HG03064 (cell line): ENCODE data around the gene AKT1.

Experiments
- ATAC-seq: cut with Tn5 transposase; IDR thresholded peaks from one replicate; pipeline ENCODE4 v1.9.1; 2021; ENCODE audit warnings: low read depth; ENCODE audit not compliant: unreplicated experiment

Gene AKT1

DNA sequence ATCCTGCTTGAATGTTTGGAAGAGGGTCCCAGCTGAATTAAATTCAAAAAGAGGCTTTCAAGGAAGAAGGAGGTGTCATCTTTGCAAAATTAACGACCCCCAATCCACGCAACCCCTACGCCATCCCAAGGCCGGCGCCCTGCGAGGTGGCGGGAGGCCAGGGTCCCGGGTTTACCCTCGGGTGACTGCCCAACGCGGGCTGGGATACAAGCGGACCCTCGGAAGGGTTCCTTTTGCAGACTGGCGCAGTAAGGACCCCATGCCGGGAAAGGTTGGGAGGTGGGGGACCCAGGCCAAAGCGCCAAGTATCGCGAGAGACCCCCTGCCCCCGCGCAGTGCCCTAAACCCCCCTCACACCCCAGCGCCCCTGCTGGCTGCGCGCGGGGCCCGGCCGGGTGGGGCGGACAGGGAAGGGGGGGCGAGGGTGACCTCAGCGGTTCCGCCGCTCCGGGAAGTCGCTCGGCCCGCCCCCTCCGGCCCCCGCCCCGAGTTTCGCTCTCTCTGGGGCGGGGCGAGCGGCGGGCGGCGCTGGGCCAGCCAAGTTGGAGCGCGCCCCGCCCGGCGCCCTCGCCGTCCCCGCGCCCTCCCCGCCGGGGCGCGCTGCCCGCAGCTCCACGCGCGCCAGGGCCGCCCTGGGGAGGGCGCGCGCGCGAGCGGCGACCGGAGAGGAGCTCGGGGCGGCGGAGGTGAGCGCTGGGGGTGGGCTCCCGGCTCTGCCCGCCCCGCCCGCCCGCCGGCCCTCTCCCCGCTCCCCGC, 4.6 kb upstream of the AKT1 start:
- ATAC-seq: no peak

DNA sequence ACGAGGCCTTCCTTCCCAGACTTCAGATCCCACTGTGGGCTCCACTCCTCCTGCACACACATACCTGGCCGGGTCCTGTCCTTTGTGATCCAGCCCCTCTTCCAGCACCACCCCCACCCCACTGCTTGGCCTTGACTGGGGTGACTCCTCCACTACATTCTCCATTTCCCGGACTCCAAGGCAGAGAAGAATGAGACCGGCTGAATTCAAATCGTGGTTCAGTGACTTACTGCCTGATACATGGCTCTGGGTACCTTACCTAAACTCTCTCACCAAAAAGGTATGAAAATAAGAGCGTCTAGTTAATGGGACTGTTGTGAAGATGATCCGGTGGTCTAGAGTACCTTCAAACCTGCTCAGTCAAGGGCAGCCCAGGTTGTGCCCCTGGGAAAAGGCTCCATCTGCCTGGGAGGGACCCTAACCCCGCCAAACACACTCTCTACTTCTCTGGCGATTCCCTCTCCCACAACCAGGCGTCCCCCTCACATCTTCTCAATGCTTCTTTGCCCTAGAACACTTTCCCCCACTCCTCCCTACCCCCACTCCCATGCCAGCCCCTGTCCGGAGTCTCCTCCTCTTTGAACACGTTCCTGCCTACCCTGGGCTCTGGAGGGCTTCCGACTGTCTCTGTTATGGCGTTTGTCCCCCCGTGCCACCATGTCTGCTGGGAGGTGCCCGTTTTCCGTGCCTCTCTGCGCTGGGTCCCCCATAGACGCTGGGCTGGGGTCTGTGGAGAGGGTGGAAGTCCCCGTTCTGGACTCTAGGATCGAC, 3.9 kb upstream of the AKT1 start:
- ATAC-seq: no peak

DNA sequence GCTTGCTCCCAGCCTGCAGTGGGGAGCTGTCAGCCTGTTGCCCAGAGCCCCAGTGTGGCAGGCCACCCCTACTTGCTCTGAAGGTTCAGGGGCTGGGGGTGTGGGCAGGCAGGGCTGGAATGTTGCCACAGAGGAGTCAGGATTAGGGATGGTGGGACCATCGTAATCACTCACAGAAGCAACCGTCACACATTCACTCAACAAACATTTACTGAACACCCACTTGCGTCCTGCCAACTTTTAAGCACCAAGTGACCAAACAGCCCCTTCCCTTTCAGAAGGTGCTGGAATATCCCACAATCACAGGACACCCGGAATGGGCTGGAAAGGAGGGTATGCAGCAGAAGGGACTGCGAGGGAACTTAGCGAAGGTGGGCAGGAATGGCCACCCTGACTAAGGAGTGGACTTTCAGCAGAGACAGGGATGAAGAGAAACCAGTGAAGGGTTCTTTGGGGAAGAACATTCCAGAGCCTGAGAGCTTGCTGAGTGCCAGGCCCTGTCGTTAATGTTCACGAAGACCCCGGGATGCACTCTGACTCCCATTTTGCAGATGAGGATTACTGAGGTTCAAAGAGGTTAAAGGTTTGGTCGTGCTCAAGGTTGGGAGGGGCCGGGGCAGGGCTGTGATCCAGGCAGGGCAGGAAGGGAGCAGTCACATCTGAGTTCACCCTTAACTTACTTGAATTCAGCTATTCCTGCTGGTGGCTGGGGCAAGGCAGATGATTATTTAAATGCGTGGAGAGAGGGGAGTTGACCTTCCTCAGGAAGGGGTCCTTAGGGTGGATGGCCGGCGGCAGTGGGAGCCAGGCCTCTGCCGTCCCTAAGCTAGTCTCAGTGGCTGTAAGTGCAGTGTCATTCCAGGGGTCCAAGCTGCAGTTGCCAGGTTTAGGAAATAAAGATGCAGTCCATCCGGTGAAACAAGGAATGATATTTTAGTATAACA, 3.0 kb upstream of the AKT1 start:
- no peak for ATAC-seq

DNA sequence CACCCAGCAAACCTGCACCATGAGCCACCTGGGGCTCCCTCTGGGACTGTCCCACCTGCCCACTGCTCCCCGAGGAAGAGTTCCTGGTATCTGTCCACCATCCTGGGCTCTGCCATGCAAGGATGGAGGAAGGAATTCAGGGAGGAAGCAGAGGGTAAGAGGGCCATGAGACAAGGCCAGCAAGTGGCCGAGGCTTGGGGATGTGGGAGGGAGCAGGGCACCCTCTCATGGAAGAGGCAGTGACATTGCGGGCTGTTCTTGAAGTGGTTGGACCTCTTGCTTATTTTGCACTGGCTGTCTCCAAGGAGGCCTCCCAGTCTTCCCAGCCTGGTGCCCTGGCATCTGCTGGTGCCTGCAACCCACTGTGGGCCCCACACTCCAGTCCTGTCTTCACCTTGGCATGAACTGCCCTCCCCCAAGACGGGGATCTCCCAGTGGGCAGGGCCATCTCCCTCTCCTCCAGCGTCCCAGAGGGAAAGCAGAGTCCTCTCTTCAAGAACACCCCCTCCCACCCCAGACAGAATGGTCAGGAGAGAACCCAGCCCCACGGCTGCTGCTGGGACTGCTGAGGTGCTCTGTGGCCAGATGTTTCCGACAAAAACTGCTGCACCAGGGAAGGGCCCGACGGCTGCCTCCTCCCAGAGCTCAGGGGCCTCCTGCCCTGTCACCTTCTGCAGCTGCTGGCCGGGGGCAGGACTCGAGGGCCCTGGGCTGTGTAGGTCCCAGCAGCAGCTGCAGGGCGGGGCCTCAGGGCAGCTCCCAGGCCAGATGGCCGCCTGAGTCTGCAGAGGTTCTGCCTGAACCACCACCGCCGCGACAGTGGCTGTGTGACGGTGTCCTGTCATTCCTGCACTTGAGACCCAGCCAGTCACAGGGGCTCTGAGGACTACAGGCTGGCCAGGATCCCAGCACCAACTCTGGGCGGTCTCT, 1.8 kb upstream of the AKT1 start:
- ATAC-seq: no peak

DNA sequence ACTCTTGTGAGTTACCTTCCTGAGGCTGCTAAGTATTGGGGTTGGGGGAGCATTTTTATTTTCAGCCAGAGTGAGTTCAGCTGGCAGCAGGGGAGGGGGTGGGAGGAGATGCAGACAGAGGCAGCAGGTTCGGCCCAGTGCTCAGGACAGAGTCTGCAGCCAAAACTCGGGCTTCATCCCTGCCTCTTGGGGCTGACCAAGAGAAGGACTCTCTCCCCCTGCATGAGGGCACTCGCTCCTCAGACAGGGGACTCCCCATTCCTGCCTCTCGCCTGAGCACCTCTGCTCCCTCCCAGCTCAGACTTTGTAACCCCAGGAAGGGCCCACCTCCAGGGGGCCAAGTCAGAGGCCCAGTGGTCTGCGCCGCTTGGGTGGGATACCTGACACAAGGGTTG, 1.1 kb upstream of the AKT1 start:
- no peak for ATAC-seq

DNA sequence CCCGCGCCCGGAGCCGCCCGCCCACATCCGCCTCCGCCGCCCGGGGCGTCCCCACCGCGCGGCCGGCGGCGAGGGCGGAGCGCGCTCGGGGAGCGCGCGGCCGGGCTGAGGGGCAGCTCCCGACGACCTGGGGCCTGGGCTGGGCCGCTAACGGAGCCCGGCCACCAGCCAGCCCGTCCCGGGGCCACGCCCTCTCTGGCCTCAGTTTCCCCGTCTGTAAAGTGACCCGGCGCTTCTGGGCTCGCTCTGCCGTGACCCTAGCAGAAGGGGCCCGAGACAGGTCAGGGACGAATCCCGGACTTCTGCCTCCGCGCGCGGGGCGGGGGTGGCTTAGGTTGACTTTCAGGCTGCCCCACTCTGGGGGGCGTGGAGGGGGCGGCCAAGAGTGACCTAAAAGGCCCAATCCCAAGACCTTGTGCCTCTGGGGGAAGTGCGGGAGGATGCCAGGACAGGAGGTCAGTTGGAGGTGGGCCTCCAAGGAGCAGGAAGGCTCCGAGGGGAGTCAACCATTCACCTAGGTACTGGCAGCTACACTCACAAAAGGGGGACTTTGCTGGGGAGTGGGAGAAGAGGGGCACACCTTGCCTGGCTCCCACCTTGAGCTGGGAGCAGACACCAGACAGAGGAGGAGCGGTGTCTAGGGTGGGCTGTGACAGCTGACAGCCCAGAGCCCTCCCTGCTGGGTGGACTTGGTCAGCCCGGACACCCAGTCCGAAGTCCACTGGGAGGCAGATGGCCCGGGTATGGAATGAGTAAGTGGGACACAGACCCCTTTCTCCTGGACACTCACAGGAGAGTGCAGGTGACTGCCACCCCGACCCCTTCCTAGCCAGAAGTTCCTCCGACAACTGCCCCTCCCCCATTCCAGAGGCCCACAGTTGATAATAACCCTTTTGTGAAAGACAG, 486 bp upstream of the AKT1 start:
- ATAC-seq: peak; percentile 36

DNA sequence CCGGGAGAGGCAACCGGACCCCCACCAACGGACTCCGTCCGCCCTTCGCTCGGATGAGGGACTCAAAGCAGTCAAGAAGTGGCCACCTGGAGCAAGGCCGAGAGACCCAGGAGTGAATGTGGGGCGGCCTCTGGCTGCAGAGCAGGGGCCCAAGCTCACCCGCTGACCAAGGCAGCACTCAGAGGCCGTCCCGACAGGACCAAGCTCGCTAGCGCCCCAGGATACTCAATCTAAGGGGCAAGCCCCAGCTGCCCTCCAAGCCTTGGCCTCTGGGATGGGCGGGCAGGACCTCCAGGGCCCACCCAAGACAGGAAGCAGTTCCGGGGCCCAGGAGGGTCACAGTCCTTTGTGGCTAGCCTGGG, 936 bp downstream of the AKT1 start:
- peak; percentile 3 for ATAC-seq

DNA sequence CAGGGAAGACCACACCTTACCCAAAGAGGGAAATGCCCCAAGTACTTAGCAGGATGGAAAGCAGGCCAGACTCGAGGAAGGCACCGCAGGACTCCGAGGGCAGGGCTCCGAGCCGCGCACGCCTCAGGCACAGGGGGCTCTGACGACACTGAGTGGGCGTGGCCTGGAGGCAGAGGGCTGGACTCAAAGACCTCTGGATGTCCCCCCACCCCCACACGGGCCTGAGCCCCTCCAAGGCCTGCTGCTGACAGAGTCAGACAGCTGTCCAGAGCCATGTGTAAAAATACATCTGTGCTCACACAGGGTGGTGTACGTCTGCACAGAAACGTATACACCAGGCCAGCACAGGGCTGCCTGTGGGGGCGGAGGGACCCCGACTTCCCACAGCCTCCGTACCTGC, 1.4 kb downstream of the AKT1 start:
- ATAC-seq: no peak

DNA sequence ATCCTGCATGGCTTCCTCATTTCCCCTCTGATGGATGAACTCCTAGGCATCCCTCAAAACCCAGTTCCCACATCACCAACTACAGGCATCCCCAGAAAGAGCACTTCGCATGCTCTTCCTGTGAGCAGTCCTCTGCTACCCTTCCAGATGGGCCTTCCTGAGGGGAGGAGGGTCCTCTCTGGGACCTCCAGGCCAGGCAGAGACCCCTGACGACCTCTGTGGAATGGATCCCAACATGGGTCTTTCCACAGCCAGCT, 1.9 kb downstream of the AKT1 start:
- no peak for ATAC-seq

DNA sequence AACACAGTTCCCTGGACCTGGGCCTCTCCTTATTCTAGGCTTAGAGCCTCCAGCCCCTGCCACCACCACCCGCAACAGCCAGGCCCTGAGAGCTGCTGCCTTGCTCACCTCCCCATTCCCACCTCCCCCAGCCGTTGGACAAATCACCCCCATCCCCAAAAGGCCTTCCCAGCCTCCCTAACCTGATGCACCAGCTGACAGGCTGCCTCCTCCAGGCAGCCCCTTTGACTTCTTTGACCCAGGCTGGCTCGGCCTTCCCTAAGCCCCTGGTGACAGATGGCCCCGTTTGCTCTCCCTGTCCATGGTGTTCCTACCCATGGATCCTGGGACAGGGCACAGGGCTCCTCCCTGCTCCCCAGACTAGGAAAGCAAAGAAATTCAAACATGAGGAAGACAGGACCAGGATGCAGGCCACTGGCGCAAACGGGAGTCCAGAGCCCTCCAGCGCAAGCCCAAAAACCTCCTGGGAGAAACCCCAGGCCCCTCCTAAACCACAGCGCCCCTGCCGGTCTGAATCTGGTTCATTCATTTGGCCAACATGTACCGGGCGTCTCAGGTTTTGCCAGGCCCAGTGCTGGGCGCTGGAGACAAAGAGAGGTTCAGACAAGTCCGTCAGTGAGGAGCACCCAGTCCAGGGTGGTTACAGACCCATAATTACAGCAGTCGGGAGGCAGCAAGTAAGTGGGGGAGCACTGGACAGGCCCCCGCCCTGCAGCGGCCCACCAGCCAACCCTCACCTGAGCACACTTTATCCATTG, 2.4 kb downstream of the AKT1 start:
- no peak for ATAC-seq

DNA sequence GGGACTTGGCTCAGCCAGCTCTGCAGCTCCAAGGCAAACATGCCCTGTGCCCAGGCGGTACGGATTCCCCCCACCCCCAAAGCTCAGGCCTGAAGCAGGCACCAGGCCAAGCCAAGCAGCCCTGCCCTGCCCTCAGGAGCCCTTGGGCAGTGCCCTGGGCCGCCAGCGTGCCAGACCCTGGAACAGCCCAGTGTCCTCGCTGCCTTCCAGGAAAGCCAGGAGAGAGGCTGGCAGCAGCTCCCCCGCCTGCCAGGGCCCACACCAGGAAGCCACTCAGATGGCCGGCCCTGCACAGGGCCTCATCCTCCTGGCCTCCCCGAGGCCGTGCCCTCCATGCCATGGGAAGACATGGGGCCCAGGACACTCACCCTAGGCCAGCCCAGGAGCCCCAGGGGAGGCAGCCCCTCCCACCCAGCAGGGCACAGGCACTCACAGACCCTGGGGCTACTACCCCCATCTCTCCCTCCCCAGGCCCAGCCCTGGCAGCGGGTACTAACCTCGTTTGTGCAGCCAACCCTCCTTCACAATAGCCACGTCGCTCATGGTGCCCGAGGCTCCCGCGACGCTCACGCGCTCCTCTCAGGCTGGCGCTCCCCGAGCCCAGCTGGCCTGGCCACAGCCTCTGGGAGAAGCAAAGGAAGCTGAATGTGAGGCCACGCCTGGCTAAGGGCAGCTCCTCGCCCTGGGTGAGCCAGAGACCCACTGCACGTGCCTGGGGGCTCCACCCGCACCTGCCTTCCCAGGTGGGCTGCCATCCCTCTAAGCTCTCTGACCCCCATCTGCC, 3.3 kb downstream of the AKT1 start:
- no peak for ATAC-seq

DNA sequence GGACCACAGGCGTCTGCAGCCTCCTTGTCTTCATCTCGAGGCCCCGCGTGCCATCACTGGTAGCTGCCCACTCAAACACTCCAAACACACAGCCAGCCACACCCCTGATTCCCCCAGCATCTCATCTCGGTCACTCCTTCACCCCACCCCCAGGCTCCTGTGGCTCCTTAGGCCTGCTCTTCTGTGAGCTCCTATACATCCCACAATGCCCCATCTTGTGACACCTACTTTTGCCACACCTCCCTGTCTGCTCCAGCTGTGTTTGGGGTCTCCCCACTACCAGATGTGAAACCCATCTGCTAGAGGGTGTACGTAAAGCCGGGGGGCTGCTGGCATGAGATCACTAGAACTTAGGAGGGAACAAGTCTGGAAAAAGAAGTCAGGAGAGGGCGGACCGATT, 4.1 kb downstream of the AKT1 start:
- ATAC-seq: no peak

DNA sequence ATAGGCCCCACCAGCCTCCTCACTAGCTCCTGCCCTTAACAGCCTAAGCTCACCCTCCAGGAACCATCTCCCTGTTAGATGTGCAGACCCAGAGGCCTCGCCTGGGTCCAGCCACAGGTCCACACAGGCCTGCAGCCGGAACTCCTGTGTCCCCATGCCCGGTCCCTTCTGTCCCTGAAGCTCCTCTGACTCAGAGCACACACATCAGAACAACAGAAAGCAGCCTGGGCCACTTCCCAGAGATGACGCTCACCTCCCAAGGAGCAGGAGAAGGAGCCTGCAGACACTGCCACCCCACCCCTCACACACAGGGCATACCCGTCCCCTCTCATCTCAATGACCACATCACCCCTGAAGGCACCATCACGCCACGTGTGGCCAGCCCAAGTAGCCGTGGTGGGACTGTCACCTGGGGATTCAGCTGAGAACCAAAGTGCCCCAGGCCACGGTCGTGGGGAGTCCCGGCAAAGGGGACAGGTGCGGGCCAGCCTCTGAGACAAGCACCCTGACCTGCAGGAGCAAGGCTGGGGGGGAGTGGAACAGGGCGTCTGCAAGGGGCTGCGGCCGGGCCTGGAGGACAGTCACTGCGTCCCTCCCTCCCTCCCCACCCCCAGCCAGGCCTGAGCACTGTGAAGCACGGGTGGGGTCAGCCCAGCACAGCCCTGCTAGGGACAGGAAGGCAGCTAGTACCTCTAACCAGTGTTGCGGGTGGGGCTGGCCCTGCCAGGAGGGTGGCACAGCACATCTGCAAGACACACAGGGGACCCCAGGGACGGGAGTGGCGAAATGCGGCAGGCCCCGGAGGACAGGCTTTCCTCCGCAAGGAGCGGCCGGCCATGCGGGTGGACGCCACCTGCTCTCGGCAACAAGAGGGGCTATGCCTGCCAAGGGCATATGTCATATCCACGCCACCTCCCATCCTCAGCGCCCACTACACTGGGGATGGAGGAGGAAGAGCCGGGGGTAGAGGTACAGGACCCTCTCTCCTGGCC, 5.5 kb downstream of the AKT1 start:
- ATAC-seq: no peak

DNA sequence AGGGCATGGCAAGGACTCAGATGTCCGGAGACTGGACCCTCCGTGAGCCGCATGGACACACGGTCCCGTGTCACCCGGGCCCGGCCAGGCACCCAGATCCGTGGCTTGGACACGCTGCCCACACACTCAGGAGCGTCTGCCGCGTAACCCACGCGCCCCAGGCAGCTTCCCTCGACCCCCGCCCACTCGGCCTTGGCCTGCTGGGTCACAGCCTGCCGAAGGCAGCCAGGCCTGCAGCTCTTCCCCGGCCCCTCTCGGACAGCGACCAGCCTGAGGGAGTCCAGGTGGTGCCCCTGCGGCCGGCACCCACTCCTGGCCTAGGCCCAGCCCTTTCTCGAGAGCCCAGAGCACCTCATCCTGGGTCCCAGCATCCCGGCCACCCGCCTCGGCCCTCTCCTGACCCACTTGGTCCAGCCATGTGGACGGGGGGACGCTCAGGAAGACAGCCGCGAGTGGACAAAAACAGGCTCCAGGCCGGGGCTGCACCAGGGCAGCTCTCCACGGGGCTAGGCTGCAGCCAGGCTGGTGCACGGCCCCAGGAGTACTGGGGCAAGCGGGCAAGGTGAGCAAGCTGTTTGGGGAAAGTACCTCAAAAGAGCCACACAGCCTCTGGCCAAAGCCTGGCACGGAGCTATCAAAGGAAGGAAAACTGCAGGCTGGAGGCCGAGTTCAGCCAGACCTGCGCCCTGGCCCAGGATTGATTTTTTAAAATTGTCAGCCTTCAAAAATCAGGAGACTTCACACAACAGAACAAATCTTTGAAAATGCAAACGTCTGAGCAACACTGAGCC, 6.5 kb downstream of the AKT1 start:
- ATAC-seq: no peak

DNA sequence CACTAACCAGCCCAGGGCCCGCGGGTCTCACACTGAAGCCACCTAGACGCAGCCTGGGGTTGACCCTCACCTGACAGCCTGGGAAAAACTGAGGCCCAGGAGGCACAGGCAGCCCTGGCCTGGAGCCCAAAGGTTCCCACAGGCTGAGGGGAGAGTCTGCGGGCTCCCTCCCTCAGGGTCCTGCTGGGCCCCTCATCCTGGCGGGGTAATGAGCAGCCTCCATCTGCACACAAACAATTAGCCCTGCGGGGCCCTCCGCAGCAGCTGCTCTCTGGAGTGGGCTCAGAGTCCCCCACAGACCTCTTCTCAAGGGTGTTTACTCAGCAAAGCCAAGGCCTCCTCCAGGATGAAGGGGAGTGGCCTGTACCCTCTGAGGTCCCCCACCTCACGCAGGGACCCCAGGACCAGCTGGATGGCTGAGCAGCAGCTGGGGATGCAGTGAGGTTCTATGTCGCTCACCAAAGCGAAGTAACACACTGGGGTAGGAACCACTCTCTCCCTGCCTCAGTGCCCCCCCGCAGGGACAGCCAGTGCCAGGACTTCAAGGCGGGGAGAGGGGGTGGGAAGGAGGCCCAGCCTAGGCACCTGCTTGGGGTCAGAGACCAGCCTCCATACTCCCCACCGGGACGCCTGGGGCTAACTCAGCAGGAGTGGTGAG, 7.3 kb downstream of the AKT1 start:
- no peak for ATAC-seq
